ENCODE data around the gene TOPBP1.

GRCh38 chr3:133563186-133563591, 98.6 kb downstream of the TOPBP1 start:
- TF ChIP-seq, protein P1, sequence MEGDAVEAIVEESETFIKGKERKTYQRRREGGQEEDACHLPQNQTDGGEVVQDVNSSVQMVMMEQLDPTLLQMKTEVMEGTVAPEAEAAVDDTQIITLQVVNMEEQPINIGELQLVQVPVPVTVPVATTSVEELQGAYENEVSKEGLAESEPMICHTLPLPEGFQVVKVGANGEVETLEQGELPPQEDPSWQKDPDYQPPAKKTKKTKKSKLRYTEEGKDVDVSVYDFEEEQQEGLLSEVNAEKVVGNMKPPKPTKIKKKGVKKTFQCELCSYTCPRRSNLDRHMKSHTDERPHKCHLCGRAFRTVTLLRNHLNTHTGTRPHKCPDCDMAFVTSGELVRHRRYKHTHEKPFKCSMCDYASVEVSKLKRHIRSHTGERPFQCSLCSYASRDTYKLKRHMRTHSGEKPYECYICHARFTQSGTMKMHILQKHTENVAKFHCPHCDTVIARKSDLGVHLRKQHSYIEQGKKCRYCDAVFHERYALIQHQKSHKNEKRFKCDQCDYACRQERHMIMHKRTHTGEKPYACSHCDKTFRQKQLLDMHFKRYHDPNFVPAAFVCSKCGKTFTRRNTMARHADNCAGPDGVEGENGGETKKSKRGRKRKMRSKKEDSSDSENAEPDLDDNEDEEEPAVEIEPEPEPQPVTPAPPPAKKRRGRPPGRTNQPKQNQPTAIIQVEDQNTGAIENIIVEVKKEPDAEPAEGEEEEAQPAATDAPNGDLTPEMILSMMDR (IDR thresholded peaks at IDR 0.05 in 4 of 5, conservative IDR thresholded peaks at IDR 0.05 in 1 of 5), result no peak
- TF ChIP-seq POLR2A (IDR thresholded peaks at IDR 0.05), result no peak

All from gastrocnemius medialis (tissue), 4 donors.